HEK293T (cell line): ENCODE measurements around the gene ITLN2.
"Not testable (repeated sequence)": the region's sequence is repeated elsewhere in the genome, so short reads cannot be mapped to it uniquely, and the experiment has no call there.

Experiments
- CTCF ChIA-PET: fragments of 350-600 bp; formaldehyde crosslinking; extraction: SDS; loops from one replicate; lab custom pipeline; 2021; ENCODE audit warnings: antibody characterized with exemption, inconsistent platforms; lab: Yijun Ruan, JAX
- POLR2A ChIA-PET: fragments of 350-600 bp; formaldehyde crosslinking; extraction: SDS; loops from one replicate; lab custom pipeline; 2020; ENCODE audit warnings: antibody characterized with exemption, inconsistent platforms; lab: Yijun Ruan, JAX
- DNase-seq: peaks from one replicate; pipeline ENCODE4 v3.0.0; 2012; ENCODE audit warnings: mixed read lengths; ENCODE audit errors: extremely low spot score
- ARNT ChIP-seq: fragments of 450-650 bp; IDR thresholded peaks from 2 replicates; pipeline ENCODE4 v1.6.1; 2017; ENCODE audit warnings: mild to moderate bottlenecking
- BHLHE40 ChIP-seq: fragments of 450-650 bp; IDR thresholded peaks from 2 replicates; pipeline ENCODE4 v1.6.1; 2016; ENCODE audit warnings: mild to moderate bottlenecking, moderate library complexity, borderline replicate concordance
- CTBP1 ChIP-seq: fragments of 450-650 bp; IDR thresholded peaks from 2 replicates; pipeline ENCODE4 v1.6.1; 2016; ENCODE audit warnings: borderline replicate concordance
- ELF4 ChIP-seq: fragments of 450-650 bp; IDR thresholded peaks from 2 replicates; pipeline ENCODE4 v1.6.1; 2017; ENCODE audit warnings: antibody characterized with exemption
- FOXA1 ChIP-seq: fragments of 450-650 bp; IDR thresholded peaks from 2 replicates; pipeline ENCODE4 v1.6.1; 2016; ENCODE audit warnings: mild to moderate bottlenecking
- FOXK2 ChIP-seq: fragments of 450-650 bp; IDR thresholded peaks from 2 replicates; pipeline ENCODE4 v1.6.1; 2016; ENCODE audit warnings: mild to moderate bottlenecking
- FOXM1 ChIP-seq: fragments of 450-650 bp; IDR thresholded peaks from 2 replicates; pipeline ENCODE4 v1.6.1; 2017; ENCODE audit warnings: mild to moderate bottlenecking, borderline replicate concordance
- HDGF ChIP-seq: fragments of 450-650 bp; IDR thresholded peaks from 2 replicates; pipeline ENCODE4 v1.6.1; 2017; ENCODE audit warnings: antibody characterized with exemption, borderline replicate concordance
- L3MBTL2 ChIP-seq: fragments of 450-650 bp; conservative IDR thresholded peaks from 2 replicates; pipeline ENCODE4 v1.6.1; 2016; ENCODE audit warnings: mild to moderate bottlenecking
- LEF1 ChIP-seq: fragments of 450-650 bp; IDR thresholded peaks from 2 replicates; pipeline ENCODE4 v1.6.1; 2017; ENCODE audit warnings: mild to moderate bottlenecking, borderline replicate concordance
- NFRKB ChIP-seq: fragments of 450-650 bp; IDR thresholded peaks from 2 replicates; pipeline ENCODE4 v1.6.1; 2016; ENCODE audit warnings: mild to moderate bottlenecking, moderate library complexity
- SP1 ChIP-seq: fragments of 450-650 bp; IDR thresholded peaks from 2 replicates; pipeline ENCODE4 v1.6.1; 2017
- SUZ12 ChIP-seq: fragments of 450-650 bp; IDR thresholded peaks from 2 replicates; pipeline ENCODE4 v1.6.1; 2016; ENCODE audit warnings: mild to moderate bottlenecking
- TARDBP ChIP-seq: fragments of 450-650 bp; IDR thresholded peaks from 2 replicates; pipeline ENCODE4 v1.6.1; 2016
- ZNF384 ChIP-seq: fragments of 450-650 bp; IDR thresholded peaks from 2 replicates; pipeline ENCODE4 v1.6.1; 2016
- TF ChIP-seq, protein P1 (sequence below): fragments of 450-650 bp; IDR thresholded peaks from 2 replicates; pipeline ENCODE4 v1.6.1; 2016

ITLN2 gene

GRCh38 chr1:160907976-160908375 is 46.6 kb downstream of the ITLN2 start:
- TF ChIP-seq LEF1: no peak
- no peak for TF ChIP-seq FOXM1
- TF ChIP-seq, protein P1, sequence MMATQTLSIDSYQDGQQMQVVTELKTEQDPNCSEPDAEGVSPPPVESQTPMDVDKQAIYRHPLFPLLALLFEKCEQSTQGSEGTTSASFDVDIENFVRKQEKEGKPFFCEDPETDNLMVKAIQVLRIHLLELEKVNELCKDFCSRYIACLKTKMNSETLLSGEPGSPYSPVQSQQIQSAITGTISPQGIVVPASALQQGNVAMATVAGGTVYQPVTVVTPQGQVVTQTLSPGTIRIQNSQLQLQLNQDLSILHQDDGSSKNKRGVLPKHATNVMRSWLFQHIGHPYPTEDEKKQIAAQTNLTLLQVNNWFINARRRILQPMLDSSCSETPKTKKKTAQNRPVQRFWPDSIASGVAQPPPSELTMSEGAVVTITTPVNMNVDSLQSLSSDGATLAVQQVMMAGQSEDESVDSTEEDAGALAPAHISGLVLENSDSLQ: no peak
- no peak for TF ChIP-seq L3MBTL2
- TF ChIP-seq HDGF: no peak
- no peak for TF ChIP-seq BHLHE40
- TF ChIP-seq SUZ12: no peak
- no peak for TF ChIP-seq ARNT
- no peak for TF ChIP-seq ELF4
- no peak for TF ChIP-seq CTBP1
- no peak for DNase-seq
- POLR2A ChIA-PET: no interaction called here
- CTCF ChIA-PET: interaction anchor here (0.7 kb wide), 1 partner anchor 65 kb away, joined by 3 read pairs; no protein-coding TSS in a partner anchor

DNA sequence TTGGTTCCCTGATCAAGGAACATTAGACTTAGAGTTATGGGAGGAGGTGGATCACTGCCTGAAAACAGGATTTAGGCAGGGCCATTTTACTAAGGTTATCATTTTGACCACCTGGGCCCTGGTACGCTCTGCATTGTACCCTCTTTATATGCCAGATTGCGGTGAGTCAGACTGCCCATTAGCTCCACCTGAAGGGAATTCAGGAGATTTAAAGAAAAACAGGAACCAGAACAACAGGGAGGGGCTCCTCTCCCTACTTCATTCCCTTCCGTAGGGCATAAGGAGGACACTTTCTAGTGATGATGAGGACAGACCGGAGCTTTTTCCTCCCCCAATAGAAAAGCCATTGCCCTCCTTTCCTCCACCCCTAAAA is 49.0 kb downstream of the ITLN2 start:
- no peak for DNase-seq
- no peak for TF ChIP-seq FOXM1
- TF ChIP-seq CTBP1: no peak
- TF ChIP-seq ELF4: no peak
- TF ChIP-seq NFRKB: no peak
- TF ChIP-seq SP1: no peak
- no peak for TF ChIP-seq TARDBP
- no peak for TF ChIP-seq FOXK2
- TF ChIP-seq ZNF384: no peak
- no peak for TF ChIP-seq ARNT
- TF ChIP-seq, protein P1: no peak
- no peak for TF ChIP-seq L3MBTL2
- no peak for TF ChIP-seq SUZ12
- no peak for TF ChIP-seq BHLHE40
- TF ChIP-seq HDGF: no peak
- POLR2A ChIA-PET: no interaction called here
- CTCF ChIA-PET: no interaction called here

DNA sequence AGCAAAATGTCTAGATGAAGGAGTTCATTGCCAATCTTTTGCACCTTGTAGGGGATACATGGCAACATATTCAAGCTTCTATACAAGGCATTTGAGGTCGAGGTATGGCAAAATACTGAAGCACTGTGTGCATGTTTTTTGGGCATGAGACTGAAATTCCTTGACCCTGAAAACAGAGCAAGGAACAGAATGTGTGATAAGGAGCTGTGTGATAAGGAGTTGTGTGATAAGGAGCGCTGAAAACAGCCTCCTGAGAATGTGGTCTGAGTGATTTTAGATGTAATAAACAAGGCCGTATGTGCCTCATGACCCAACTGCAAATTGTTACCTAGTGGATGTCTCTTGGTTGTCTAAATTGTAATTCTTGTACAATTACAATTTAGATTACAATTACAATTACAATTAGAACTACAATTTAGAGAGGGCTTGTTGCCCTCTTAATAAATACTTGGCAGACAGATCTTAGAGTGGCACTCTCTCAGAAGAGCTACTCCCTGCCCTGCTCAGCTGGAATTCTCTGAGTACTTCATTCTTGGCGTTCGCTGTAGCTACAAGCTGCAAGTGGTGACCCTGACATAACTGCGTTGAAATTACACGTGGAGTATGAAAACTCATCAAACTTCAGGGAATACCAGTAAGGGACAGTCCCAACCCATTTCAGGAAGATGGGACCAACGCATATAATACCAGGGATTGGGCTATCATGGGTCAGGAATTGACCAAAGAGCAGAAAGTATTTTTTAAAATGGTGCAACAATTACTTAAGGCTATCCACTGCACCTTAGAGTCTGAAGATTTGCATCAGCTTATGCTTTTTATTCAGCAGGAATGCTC is 49.6 kb downstream of the ITLN2 start:
- ChIA-PET POLR2A (no interaction called here), CTCF (no interaction called here)
- no peak for DNase-seq
- TF ChIP-seq NFRKB (no peak), FOXK2 (no peak), FOXA1 (no peak), SP1 (no peak), FOXM1 (no peak)
- TF ChIP-seq, protein P1: no peak

- DNase-seq, POLR2A ChIA-PET, CTCF ChIA-PET: not testable (repeated sequence)
Observed at GRCh38 chr1:160902251-160902650, 52.4 kb downstream of the ITLN2 start.

DNA sequence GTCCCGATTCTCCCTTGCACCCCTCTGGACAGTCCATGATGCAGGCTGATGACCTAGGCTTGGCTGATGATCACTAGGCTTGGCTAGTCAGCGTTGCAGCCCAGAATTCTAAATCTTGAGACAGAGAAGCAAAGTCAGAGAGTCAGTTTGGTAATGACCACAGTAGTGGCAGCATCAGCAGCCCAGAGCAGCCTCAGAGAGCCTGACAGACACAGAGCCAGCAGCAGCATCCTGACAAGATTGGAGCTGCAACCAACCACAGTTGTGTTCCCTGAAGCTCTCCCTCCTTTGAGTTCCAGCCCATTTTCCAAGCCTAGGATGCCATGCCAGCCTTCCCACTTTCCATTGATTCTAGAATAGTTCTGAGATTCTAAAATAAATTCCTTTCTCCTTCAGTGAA is 52.8 kb downstream of the ITLN2 start:
- no peak for DNase-seq
- ChIA-PET POLR2A (no interaction called here), CTCF (no interaction called here)
- no peak for TF ChIP-seq ZNF384
- TF ChIP-seq CTBP1: no peak
- TF ChIP-seq FOXM1: no peak
- no peak for TF ChIP-seq SUZ12
- no peak for TF ChIP-seq LEF1
- no peak for TF ChIP-seq ELF4
- TF ChIP-seq, protein P1: no peak
- TF ChIP-seq TARDBP: no peak
- no peak for TF ChIP-seq L3MBTL2
- TF ChIP-seq SP1: no peak

GRCh38 chr1:160900683-160901082 is 53.9 kb downstream of the ITLN2 start:
- DNase-seq, POLR2A ChIA-PET: not testable (repeated sequence)
- CTCF ChIA-PET: interaction anchor here (0.6 kb wide), 1 partner anchor 9 kb away, joined by 3 read pairs; no protein-coding TSS in a partner anchor
